ENCODE results near the gene EDEM1. TPM values are rescaled to one million over a fixed set of nuclear protein-coding genes. Genes with fewer than 3 reads are reported as not detected.
"Not testable (repeated sequence)": the region's sequence is repeated elsewhere in the genome, so short reads cannot be mapped to it uniquely, and the experiment has no call there.

The EDEM1 gene
- total RNA-seq, 1 experiment from 2014 or later: 17.5 TPM

DNA sequence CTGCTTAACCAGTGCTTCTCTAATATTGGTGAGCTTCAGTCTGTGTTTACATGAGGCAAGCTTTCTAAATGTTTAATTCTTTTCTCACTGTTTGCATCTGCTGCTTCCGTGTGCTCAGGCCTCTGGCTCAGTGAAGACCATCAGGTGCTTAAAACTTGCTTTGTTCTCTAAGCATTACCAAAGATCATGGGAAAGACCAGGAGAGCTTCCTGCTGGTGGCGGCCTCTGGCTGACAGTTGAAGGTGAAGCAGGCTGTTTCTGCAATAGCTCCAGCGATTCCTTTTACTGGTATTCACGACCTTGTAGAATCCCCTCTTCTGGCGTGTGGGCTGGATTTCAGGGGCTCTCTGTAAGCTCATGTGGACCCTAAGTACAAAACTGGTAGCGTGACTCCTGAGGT is 45.1 kb downstream of the EDEM1 start:
- DNase-seq (ENCODE audit: low spot score): no peak

DNA sequence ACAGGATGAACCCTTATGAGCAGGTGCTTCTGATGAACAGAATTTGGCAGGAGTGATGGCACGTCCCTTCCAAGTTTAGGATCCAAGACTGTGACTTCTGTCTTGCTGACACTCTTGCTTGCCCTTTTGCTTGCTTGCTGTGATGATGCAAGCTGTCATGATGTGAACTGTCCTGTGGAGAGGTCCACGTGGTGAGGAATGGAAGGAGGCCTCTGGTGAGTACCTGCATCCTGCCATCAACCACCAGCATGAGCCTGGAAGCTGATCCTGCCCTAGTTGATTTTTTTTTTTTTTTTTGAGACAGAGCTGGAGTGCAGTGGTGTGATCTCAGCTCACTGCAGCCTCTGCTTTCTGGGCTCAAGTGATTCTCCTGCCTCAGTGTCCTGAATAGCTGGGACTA is 45.5 kb downstream of the EDEM1 start:
- no peak for DNase-seq (ENCODE audit: low spot score)

- DNase-seq (ENCODE audit: low spot score): no peak
Measured at GRCh38 chr3:5235655-5236054, 48.1 kb downstream of the EDEM1 start.

DNA sequence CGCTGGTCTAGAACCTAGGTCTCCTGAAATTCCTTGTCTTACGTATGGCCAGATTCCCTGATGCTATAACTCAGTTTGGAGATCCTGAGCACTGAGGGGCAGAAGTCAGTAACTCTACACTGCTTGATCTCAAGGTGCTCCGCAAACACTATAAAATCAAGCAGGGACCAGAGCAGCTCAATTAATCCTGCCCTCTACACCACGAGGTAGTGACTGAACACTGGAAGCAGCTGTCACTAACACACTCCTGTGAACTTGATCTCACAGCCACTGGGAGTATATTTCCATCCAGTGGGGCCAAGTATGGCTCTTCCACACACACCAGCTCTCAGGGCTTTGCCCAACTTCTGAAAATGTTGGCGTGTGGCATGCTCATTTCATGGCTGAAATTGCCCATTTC is 51.0 kb downstream of the EDEM1 start:
- no peak for DNase-seq (ENCODE audit: low spot score)

DNA sequence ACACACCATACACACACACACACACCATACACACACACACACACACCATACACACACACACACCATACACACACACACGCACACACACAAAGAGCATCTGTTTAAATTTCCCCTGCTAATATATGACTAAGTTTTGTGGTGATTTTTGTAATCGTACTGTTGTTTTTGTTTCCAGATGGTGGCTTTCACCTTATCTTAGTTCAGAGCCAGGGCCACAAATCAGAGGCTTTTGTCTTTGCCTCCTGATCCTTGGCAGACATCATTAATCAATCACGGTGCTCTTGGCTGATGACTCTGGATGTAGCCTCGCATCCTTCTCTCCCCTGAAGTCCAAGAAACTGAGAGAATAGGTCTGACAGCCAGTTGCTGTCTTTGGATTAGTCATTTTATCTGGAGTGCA is 52.1 kb downstream of the EDEM1 start:
- peak; percentile 23 for DNase-seq (ENCODE audit: low spot score)

GRCh38 chr3:5240740-5241139 is 53.2 kb downstream of the EDEM1 start:
- no peak for DNase-seq (ENCODE audit: low spot score)

DNA sequence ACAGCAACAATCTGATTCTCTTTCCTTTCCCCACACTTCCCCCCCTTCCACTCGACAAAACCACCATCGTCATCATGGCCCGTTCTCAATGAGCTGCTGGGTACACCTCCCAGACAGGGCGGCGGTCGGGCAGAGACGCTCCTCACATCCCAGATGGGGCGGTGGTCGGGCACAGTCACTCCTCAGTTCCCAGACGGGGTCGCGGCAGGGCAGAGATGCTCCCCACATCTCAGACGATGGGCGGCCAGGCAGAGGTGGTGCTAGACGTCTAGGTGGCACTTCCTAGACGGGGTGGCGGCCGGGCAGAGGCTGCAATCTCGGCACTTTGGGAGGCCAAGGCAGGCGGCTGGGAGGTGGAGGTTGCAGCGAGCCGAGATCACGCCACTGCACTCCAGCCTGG is 55.3 kb downstream of the EDEM1 start:
- DNase-seq (ENCODE audit: low spot score): not testable (repeated sequence)

GRCh38 chr3:5245927-5246326 is 58.4 kb downstream of the EDEM1 start:
- no peak for DNase-seq (ENCODE audit: low spot score)

DNA sequence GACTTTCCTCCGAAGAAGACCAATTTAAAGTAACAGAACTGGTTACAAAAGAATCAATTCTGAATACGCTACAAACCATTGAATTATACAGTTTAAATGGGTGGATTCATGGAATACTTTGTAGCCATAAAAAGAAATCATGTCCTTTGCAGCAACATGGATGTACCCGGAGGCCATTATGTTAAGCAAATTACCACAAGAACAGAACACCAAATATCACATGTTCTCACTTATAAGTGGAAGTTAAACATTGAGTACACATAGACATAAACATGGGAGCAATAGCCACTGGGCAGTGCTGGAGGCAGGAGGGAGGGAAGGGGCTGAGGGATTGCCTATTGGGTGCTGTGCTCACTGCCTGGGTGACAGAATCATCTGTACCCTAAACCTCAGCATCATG is 61.3 kb downstream of the EDEM1 start:
- no peak for DNase-seq (ENCODE audit: low spot score)

DNA sequence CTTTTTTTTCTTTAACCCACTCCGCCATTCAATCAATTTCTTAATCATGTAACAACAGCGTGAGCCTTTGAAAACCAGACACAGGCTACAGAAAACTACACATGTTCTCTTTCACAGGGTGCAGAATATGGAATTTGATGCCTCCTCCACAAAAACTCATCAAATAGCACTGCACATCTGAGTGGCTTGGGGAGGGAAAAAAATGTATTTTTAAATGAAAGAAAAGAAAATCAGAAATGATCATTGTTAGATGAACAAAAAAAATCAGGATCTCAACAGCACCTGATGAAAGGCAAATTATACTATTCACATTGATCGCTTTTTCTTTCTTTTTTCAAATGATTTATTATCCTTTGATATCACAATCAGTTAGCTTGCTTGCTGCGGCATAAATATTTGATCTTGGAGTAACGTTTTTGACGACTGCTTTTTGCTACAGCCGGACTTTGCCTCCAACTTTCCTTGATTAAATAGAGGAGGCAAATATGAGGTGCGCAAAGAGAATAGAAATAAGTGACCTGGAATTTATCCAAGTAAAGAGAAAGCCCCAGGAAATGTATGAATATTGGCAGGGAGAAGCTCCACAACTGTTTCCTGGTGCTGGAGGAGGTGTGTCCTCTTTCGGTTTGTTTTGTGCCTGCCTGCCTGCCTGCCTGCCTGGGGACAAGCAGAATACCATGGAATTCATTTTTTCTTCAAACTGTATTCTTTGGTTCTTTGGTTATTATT is 63.1 kb downstream of the EDEM1 start:
- DNase-seq (ENCODE audit: low spot score): no peak

DNA sequence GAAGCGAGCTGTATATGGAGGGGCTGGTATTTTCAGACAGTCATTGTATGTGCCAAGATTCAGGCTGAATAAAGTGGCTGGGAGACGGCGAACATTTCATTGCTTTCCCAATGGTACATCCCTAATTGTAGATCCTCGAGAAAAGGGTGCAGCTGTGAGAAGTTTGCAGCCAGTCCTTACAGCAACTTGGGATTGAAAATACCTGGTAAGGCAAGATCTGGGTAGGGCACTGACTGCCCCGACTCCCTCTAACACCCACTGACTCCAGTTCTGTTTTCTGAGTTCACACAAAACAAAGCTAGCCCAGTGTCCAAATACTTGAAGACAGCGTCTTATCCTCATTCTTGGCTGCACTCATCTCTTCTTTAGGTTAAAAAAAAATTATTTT is 63.7 kb downstream of the EDEM1 start:
- DNase-seq (ENCODE audit: low spot score): no peak

- DNase-seq (ENCODE audit: low spot score): no peak
Measured at GRCh38 chr3:5252131-5252530, 64.6 kb downstream of the EDEM1 start.

DNA sequence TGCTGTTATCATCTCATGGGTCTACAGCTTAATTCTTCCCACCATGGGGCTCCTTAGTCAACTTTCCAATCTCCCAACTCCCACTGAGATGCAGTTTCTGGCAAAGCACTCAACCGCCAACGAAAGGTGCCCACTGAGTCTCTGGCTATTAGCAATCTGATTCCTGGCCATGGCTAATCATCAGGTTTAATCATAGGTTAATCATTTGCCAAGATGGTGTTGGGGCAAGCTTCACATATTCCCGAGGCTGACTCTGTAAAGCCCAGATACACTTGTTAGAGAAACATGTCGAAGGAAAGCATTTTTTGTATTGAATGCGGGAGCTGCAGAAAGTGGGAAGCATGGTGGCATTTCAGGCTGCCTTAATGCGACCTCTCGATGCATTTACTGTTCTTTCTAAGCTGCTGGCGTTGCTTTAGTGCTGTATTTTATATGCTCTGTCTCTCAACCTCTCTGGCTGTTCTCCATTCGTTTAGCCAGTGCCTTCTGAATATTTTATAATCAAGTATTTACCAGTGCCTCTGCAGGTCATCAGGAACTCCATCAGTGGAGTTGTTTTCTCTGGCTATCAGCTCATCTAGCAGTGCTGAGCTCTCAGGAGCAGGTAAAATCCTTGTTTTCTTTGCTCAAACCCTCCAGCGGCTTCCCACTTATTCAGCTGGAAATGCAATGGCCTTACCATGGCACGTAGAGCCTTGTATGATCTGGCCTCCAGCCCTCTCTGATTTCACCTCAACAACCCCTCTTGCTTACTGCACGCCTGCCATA is 67.0 kb downstream of the EDEM1 start:
- DNase-seq (ENCODE audit: low spot score): no peak

- no peak for DNase-seq (ENCODE audit: low spot score)
Measured at GRCh38 chr3:5255404-5256344, 68.2 kb downstream of the EDEM1 start.

DNA sequence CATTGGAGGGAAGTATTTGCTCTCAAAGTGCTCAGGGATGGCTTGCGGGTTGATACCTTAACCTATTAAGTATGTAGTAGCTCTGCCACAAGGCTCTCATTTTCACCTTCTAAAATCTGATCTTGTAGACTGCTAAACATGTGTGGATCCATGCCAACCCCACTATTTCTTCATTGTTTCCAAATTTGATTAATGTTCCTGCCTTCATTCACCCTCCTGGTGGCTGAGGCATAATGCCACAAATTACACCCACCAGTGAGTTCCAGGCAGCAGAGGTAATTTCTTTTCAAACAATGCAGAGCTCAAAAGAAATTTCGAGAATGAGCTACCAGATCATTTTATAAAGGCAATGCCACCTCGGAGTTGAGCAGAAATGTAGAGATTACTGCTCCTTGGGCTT is 71.0 kb downstream of the EDEM1 start:
- DNase-seq (ENCODE audit: low spot score): no peak

GRCh38 chr3:5260992-5261501 is 73.5 kb downstream of the EDEM1 start:
- no peak for DNase-seq (ENCODE audit: low spot score)

- DNase-seq (ENCODE audit: low spot score): no peak
Measured at GRCh38 chr3:5262507-5262906, 75.0 kb downstream of the EDEM1 start.

- DNase-seq (ENCODE audit: low spot score): no peak
Measured at GRCh38 chr3:5264093-5264600, 76.6 kb downstream of the EDEM1 start.

DNA sequence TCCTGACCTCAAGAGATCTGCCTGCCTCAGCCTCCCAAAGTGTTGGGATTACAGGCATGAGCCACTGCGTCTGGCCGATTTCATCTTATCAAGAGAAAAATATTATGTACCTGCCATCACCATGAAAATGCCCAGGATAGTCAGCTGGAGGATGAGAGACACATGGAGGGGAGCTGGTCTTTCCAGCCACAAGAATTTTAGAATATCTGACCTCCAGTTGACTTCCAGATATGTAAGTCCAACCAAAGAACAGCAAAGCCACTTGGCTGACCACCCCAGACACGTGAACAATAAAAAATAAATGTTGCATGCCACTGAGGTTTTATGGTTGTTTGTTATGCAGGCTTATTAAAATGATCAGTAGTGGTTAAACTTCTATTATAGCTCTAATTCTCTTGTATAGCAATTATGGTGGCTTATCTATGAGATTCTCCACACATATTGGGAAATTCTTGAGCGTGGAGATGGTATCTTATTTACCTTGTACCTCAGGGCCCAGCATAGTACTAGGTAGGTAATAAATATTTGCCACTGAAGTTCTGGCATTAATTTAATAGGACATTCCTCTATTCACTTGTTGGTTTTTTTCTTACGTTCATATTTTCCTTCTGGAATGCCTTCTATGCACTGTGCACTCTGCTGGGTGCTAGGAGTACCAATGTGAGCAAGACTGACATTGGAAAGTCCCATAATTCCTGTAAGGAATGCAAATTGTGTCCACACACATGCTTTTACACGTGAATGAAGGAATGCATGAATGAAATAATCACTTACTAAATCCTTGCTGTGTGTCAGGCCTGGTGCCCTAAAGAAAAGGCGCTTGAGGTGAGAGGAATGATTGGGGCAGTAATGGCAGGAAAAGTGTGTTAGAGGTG is 77.6 kb downstream of the EDEM1 start:
- DNase-seq (ENCODE audit: low spot score): no peak

DNA sequence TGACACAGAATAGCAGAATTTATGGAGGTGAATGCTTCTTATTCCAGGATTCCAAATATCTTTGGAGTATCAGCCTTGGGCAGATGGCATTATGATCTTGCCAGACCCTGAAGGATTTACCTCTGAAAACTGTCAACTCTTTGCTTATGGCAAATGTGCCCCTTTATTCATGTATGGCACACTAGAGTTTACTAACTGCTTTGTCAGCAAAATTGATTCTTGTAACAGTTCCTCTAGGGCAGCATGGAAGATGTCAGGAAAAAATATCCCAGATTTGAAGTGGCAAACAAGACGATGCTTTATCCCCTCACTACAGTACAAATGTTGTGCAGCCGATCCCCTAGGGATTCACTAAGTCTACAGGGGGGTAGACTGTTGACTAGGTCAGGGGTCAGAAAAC is 79.7 kb downstream of the EDEM1 start:
- no peak for DNase-seq (ENCODE audit: low spot score)

DNA sequence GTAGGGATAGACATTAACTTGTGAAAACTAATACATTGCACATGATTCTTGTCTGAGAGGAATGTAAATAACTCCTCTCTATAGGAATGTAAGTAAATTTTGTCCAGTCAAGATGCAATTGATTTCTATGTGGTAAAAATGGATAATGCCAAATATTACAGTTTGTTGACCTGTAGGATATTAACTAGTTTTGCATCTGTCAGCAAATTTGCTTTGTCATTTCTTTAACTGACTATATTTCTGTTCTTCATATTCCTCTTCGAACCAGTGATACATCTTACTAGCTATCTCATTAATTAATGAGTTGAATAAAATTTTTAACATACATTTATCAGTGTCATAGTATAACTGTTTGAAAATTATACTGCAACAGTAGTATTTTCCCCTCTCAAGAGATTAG is 80.4 kb downstream of the EDEM1 start:
- no peak for DNase-seq (ENCODE audit: low spot score)
